Neural progenitor cell (in vitro differentiated cells): ENCODE data around the gene TSEN34. TPM values are rescaled to one million over a fixed set of nuclear protein-coding genes. Genes with fewer than 3 reads are reported as not detected.
A peak's percentile ranks its signal among the peaks of the same experiment; 100 is the strongest.

Source experiments
- DNase-seq: peaks from one replicate; pipeline ENCODE4 v3.0.0-alpha.2; 2016; ENCODE audit warnings: low spot score
- H2AFZ ChIP-seq: fragments of 200-600 bp; sonication (generic); replicated peaks from 2 replicates; pipeline ENCODE4 v1.6.1; 2016; ENCODE audit warnings: antibody characterized with exemption
- H3F3A ChIP-seq: fragments of 200-600 bp; sonication (generic); 2 replicates; pipeline ENCODE4 v1.6.1; 2016; ENCODE audit warnings: antibody characterized with exemption, low read depth
- H3K27ac ChIP-seq: fragments of 200-600 bp; sonication (generic); 2 replicates; pipeline ENCODE4 v1.5.1; 2016; ENCODE audit warnings: mild to moderate bottlenecking
- H3K27me3 ChIP-seq: fragments of 200-600 bp; sonication (generic); 2 replicates; pipeline ENCODE4 v1.6.1; 2016; ENCODE audit warnings: mild to moderate bottlenecking, moderate library complexity
- H3K36me3 ChIP-seq: fragments of 200-600 bp; sonication (generic); 2 replicates; pipeline ENCODE4 v1.5.1; 2016
- H3K4me1 ChIP-seq: fragments of 200-600 bp; sonication (generic); 2 replicates; pipeline ENCODE4 v1.6.1; 2016; ENCODE audit warnings: mixed run types
- H3K4me2 ChIP-seq: fragments of 200-600 bp; sonication (generic); 2 replicates; pipeline ENCODE4 v1.6.1; 2016
- H3K4me3 ChIP-seq: fragments of 200-600 bp; sonication (generic); 2 replicates; pipeline ENCODE4 v1.5.1; 2016
- H3K79me2 ChIP-seq: fragments of 200-600 bp; sonication (generic); 2 replicates; pipeline ENCODE4 v1.6.1; 2016; ENCODE audit warnings: low read depth
- H3K9ac ChIP-seq: fragments of 200-600 bp; sonication (generic); 2 replicates; pipeline ENCODE4 v1.6.1; 2016
- H3K9me3 ChIP-seq: fragments of 200-600 bp; sonication (generic); 2 replicates; pipeline ENCODE4 v1.5.1; 2016; ENCODE audit warnings: low read depth
- H4K20me1 ChIP-seq: fragments of 200-600 bp; sonication (generic); 2 replicates; pipeline ENCODE4 v1.6.1; 2016; ENCODE audit warnings: low read depth
- H3K27ac Mint-ChIP-seq: 3 replicates; pipeline ENCODE4 v1.8.0; 2021; ENCODE audit warnings: mixed read lengths
- H3K27me3 Mint-ChIP-seq: 2 replicates; pipeline ENCODE4 v1.8.0; 2022; ENCODE audit warnings: low read depth, mild to moderate bottlenecking, inconsistent platforms, moderate library complexity, mixed read lengths; ENCODE audit not compliant: insufficient read depth
- H3K36me3 Mint-ChIP-seq: 3 replicates; pipeline ENCODE4 v1.8.0; 2021; ENCODE audit warnings: mixed read lengths
- H3K4me1 Mint-ChIP-seq: 3 replicates; pipeline ENCODE4 v1.8.0; 2021; ENCODE audit warnings: mixed read lengths
- H3K4me3 Mint-ChIP-seq: 3 replicates; pipeline ENCODE4 v1.8.0; 2021; ENCODE audit warnings: mild to moderate bottlenecking, moderate library complexity, mixed read lengths
- H3K9me3 Mint-ChIP-seq: 3 replicates; pipeline ENCODE4 v1.8.0; 2020; ENCODE audit warnings: mixed read lengths
- EZH2 ChIP-seq: fragments of 200-600 bp; sonication (generic); IDR thresholded peaks from 2 replicates; pipeline ENCODE4 v1.6.1; 2017; ENCODE audit warnings: antibody characterized with exemption, mild to moderate bottlenecking, moderate library complexity
- EZH2phosphoT487 ChIP-seq: fragments of 200-600 bp; sonication (generic); IDR thresholded peaks from 2 replicates; pipeline ENCODE4 v1.6.1; 2017; ENCODE audit warnings: antibody characterized with exemption
- total RNA-seq: library from RNA; depleted of rRNA; stranded (reverse); fragments of >200 nt; gene quantifications from 2 replicates; pipeline ENCODE4 v1.2.3, GENCODE V29; 2015; ENCODE audit warnings: low replicate concordance
- TF ChIP-seq, protein P1 (sequence below): fragments of 200-600 bp; sonication (generic); IDR thresholded peaks from 2 replicates; pipeline ENCODE4 v1.5.1; 2017; ENCODE audit warnings: antibody characterized with exemption, mild to moderate bottlenecking

Gene TSEN34
- total RNA-seq, 1 donor from 2014 or later = 10.3 TPM

DNA sequence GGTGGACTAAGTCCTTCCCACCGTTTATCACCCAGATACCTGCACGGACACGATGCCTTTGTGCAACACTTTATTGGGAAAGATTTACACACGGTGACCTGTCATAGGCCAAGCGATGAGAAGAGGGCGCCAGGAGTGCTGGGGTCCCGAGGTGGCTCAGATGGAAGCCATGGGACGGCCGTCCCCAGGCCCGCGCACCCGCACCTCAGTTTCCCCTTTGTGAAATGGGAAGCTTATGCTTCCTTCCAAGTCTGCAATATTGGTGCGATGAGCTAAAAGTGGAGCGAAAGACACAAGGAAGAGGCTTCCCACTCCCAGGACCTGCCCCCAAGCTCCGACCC, 17.8 kb upstream of the TSEN34 start:
- H3K36me3 ChIP-seq = no peaks in the 10 kb centered on the region
- no peak overlapping the region for H3K4me3 Mint-ChIP-seq
- H3K27me3 Mint-ChIP-seq = peaks cover 9% of the 10 kb centered on the region
- peaks cover 4% of the 10 kb centered on the region for H3K4me1 Mint-ChIP-seq
- no peaks in the 10 kb centered on the region for H3K27me3 ChIP-seq
- no peak overlapping the region for H3K4me3 ChIP-seq
- H3K79me2 ChIP-seq = no peaks in the 10 kb centered on the region
- no peaks in the 10 kb centered on the region for H3K9me3 Mint-ChIP-seq
- H4K20me1 ChIP-seq = peaks cover 3% of the 10 kb centered on the region
- no peak overlapping the region for H3K9ac ChIP-seq
- no peak overlapping the region for H2AFZ ChIP-seq
- no peak overlapping the region for H3K27ac Mint-ChIP-seq
- H3K9me3 ChIP-seq = no peaks in the 10 kb centered on the region
- no peak for TF ChIP-seq EZH2phosphoT487
- TF ChIP-seq, protein P1, sequence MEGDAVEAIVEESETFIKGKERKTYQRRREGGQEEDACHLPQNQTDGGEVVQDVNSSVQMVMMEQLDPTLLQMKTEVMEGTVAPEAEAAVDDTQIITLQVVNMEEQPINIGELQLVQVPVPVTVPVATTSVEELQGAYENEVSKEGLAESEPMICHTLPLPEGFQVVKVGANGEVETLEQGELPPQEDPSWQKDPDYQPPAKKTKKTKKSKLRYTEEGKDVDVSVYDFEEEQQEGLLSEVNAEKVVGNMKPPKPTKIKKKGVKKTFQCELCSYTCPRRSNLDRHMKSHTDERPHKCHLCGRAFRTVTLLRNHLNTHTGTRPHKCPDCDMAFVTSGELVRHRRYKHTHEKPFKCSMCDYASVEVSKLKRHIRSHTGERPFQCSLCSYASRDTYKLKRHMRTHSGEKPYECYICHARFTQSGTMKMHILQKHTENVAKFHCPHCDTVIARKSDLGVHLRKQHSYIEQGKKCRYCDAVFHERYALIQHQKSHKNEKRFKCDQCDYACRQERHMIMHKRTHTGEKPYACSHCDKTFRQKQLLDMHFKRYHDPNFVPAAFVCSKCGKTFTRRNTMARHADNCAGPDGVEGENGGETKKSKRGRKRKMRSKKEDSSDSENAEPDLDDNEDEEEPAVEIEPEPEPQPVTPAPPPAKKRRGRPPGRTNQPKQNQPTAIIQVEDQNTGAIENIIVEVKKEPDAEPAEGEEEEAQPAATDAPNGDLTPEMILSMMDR = no peak
- TF ChIP-seq EZH2 = no peak
- H3K4me2 ChIP-seq = no peak overlapping the region
- peaks cover 3% of the 10 kb centered on the region for H3K4me1 ChIP-seq
- H3K27ac ChIP-seq = no peak overlapping the region
- H3K36me3 Mint-ChIP-seq = peaks cover 7% of the 10 kb centered on the region
- peaks cover 16% of the 10 kb centered on the region for H3F3A ChIP-seq
- no peak for DNase-seq

DNA sequence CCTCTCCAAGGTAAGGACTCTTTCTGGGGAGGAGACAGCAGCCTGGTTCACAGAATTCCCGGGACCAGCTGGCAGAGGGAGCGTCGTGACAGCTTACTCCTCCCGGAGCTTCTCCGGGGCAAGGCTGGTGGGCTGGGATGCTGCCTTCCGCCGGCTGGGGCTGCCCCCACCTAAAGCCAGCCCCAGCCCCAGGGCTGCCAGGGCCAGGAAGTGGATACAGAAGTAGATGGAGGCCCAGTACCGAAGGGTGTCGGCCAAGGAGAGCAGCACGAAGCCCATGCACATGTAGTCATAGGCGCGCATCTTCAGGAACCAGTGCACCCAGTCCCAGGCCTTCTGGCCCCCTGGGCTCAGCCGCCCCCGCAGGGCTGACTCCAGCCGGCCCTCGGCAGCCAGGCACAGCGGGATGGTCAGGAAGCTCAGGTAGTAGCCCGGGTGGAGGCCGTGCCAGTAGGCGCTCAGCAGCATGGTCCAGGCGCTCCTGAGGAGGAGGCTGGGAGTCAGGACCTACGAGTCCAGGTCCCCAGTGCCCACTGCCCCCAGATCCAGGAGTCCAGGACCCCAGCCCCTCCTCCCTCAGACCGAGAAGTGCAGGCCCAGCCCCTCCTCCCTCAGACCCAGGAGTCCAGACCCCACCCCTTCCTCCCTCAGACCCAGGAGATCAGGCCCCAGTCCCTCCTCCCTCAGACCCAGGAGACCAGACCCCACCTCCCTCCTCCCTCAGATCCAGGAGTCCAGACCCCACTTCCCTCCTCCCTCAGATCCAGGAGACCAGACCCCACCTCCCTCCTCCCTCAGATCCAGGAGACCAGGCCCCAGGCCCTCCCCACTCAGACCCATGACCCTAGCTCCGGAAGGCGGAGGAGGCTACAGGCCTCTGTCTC, 16.9 kb upstream of the TSEN34 start:
- no peak overlapping the region for H3K27ac Mint-ChIP-seq
- no peak for TF ChIP-seq EZH2phosphoT487
- TF ChIP-seq, protein P1 = no peak
- no peak for TF ChIP-seq EZH2

DNA sequence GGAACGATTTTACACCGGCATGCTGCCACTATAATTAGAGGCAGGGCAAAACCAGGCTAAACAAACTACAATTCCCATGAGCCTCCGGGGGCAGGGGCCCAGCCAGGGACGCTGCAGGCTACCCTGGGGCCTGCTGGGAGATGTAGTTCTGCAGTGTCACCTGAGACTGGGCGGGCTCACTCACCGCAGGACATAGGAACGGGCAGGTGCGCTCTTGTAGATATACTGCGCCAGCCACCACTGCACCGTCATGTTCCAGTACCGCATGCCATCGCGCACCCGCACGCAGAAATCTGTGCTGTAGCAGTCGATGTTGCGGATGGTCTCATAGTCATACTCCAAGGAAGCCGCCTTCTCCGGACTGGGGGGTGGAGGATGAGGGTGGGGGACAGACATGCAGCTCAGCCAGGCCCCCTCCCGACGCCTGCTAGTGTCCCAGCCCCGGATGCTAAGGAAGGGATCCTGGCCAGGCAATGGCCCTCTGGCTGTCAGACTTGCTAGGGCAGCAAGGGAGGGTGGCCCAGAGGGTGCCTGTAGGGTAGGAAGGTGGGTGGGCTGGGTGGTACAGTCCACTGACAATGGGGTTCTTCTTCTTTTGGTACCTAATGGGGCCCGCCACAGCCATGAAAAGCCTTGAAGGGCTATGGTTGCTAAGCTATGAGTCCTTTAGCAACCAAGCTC, 12.4 kb upstream of the TSEN34 start:
- Histone ChIP-seq H3K27me3 (no peaks in the 10 kb centered on the region), H3F3A (peaks cover 23% of the 10 kb centered on the region), H4K20me1 (peaks cover 25% of the 10 kb centered on the region), H2AFZ (no peak overlapping the region), H3K79me2 (no peaks in the 10 kb centered on the region), H3K4me2 (no peak overlapping the region), H3K4me3 (no peak overlapping the region), H3K36me3 (no peaks in the 10 kb centered on the region), H3K27ac (no peak overlapping the region), H3K4me1 (peaks cover 4% of the 10 kb centered on the region), H3K9ac (no peak overlapping the region), H3K9me3 (no peaks in the 10 kb centered on the region)
- Mint-ChIP-seq H3K27ac (peak overlapping the region; percentile 57), H3K4me3 (peak overlapping the region; percentile 18), H3K27me3 (peaks cover 7% of the 10 kb centered on the region), H3K36me3 (peaks cover 10% of the 10 kb centered on the region), H3K4me1 (peaks cover 24% of the 10 kb centered on the region), H3K9me3 (no peaks in the 10 kb centered on the region)
- DNase-seq = peak; percentile 66
- TF ChIP-seq EZH2 = no peak
- no peak for TF ChIP-seq EZH2phosphoT487
- TF ChIP-seq, protein P1 = no peak

More for the DNA sequence above, 16.9 kb upstream of the TSEN34 start:
- H3K9me3 ChIP-seq = no peaks in the 10 kb centered on the region
- H3K9me3 Mint-ChIP-seq = no peaks in the 10 kb centered on the region
- no peak overlapping the region for H3K4me2 ChIP-seq
- H3K27me3 Mint-ChIP-seq = peaks cover 8% of the 10 kb centered on the region
- peaks cover 10% of the 10 kb centered on the region for H4K20me1 ChIP-seq
- H3F3A ChIP-seq = peaks cover 16% of the 10 kb centered on the region
- DNase-seq = no peak
- no peaks in the 10 kb centered on the region for H3K36me3 ChIP-seq
- H3K4me1 ChIP-seq = peaks cover 3% of the 10 kb centered on the region
- H3K4me1 Mint-ChIP-seq = peaks cover 12% of the 10 kb centered on the region
- H3K27ac ChIP-seq = no peak overlapping the region
- no peak overlapping the region for H3K4me3 Mint-ChIP-seq
- H3K9ac ChIP-seq = no peak overlapping the region
- H3K4me3 ChIP-seq = no peak overlapping the region
- peaks cover 8% of the 10 kb centered on the region for H3K36me3 Mint-ChIP-seq
- H3K27me3 ChIP-seq = no peaks in the 10 kb centered on the region
- H3K79me2 ChIP-seq = no peaks in the 10 kb centered on the region
- H2AFZ ChIP-seq = no peak overlapping the region
